Uterus (tissue), 4 donors: ENCODE data around the gene SCNN1B. TPM values are rescaled to one million over a fixed set of nuclear protein-coding genes. Genes with fewer than 3 reads are reported as not detected.
"Not testable (repeated sequence)": the region's sequence is repeated elsewhere in the genome, so short reads cannot be mapped to it uniquely, and the experiment has no call there.

Experiments used
- DNase-seq, 2 donors: peaks; one replicate each; pipeline ENCODE4 v3.0.0-alpha.2; 2019 to 2020
- H3K27ac ChIP-seq, 2 donors: fragments of 200-600 bp; sonication (generic); 1 replicate in 1 of 2; 2 replicates in 1 of 2; pipeline ENCODE4 v1.5.1; 2016 to 2018
- H3K27me3 ChIP-seq, 2 donors: fragments of 200-600 bp; sonication (generic); one replicate each; pipeline ENCODE4 v1.5.1; 2018 to 2019; ENCODE audit warnings: control low read depth in 1 of 2
- H3K36me3 ChIP-seq, 2 donors: fragments of 200-600 bp; sonication (generic); one replicate each; pipeline ENCODE4 v1.5.1; 2019; ENCODE audit warnings: control low read depth in 1 of 2
- H3K4me1 ChIP-seq, 2 donors: fragments of 200-600 bp; sonication (generic); one replicate each; pipeline ENCODE4 v1.5.1; 2018 to 2019; ENCODE audit warnings: control low read depth in 1 of 2
- H3K4me3 ChIP-seq, 2 donors: fragments of 200-600 bp; sonication (generic); 1 replicate in 1 of 2; 2 replicates in 1 of 2; pipeline ENCODE4 v1.5.1; 2018 to 2019; ENCODE audit warnings: mild to moderate bottlenecking in 1 of 2
- H3K9me3 ChIP-seq, 2 donors: fragments of 200-600 bp; sonication (generic); one replicate each; pipeline ENCODE4 v1.5.1; 2019; ENCODE audit warnings: control low read depth in 1 of 2
- CTCF ChIP-seq, 4 experiments: fragments of 200-600 bp in 2 of 4; fragments of 450-650 bp in 2 of 4; sonication (generic) in 2 of 4; IDR thresholded peaks; one replicate each; pipeline ENCODE4 v1.5.1; 2016 to 2019; ENCODE audit warnings: antibody characterized with exemption in 4 of 4, mild to moderate bottlenecking in 2 of 4, moderate library complexity in 1 of 4
- POLR2A ChIP-seq, 2 donors: fragments of 450-650 bp; IDR thresholded peaks; one replicate each; pipeline ENCODE4 v1.6.1; 2016; ENCODE audit warnings: antibody characterized with exemption in 2 of 2, mild to moderate bottlenecking in 1 of 2, moderate library complexity in 1 of 2
- intact Hi-C: fragments of 100-400 bp; cut with DNase I; formaldehyde crosslinking; loops from one replicate; pipeline ENCODE4 v1.15.1; 2023; ENCODE audit warnings: low total_unique reads
- total RNA-seq, 4 donors: library from RNA; depleted of rRNA in 3 of 4; stranded (reverse); fragments of >200 nt in 3 of 4; gene quantifications; one replicate each; pipeline versions ENCODE4 v1.1.0 to v1.2.4, GENCODE V29; 2014 to 2023
- donor health status: DM: yes; HTN: yes; CAD: no.

SCNN1B gene
- total RNA-seq, 4 donors from 2014 or later: 0.14 to 9.6 (median 1.9) TPM

- H3K27ac ChIP-seq: no peak overlapping the region
- H3K9me3 ChIP-seq: no peaks in the 10 kb centered on the region
- H3K4me3 ChIP-seq: no peak overlapping the region
- H3K27me3 ChIP-seq: no peaks in the 10 kb centered on the region
- no peaks in the 10 kb centered on the region for H3K4me1 ChIP-seq
- intact Hi-C loops: no loop called here
- DNase-seq: no peak
- TF ChIP-seq POLR2A (IDR thresholded peaks at IDR 0.05): no peak
- TF ChIP-seq CTCF (IDR thresholded peaks at IDR 0.05): no peak
- no peaks in the 10 kb centered on the region for H3K36me3 ChIP-seq
Observed at GRCh38 chr16:23395732-23396131, 93.6 kb downstream of the SCNN1B start.

- Histone ChIP-seq H3K27ac (no peak overlapping the region), H3K9me3 (no peaks in the 10 kb centered on the region)
- intact Hi-C loops: no loop called here
Observed at GRCh38 chr16:23397464-23397863, 95.4 kb downstream of the SCNN1B start.

GRCh38 chr16:23398987-23399805, 97.1 kb downstream of the SCNN1B start:
- intact Hi-C loops: no loop called here
- H3K27ac ChIP-seq: no peak overlapping the region
- no peak for DNase-seq

More at GRCh38 chr16:23397464-23397863, 95.4 kb downstream of the SCNN1B start:
- Histone ChIP-seq H3K4me3 (no peak overlapping the region), H3K36me3 (no peaks in the 10 kb centered on the region), H3K27me3 (no peaks in the 10 kb centered on the region), H3K4me1 (no peaks in the 10 kb centered on the region)
- no peak for TF ChIP-seq CTCF (IDR thresholded peaks at IDR 0.05)
- TF ChIP-seq POLR2A (IDR thresholded peaks at IDR 0.05): no peak
- DNase-seq: no peak

GRCh38 chr16:23400447-23400846, 98.3 kb downstream of the SCNN1B start:
- intact Hi-C loops, H3K4me3 ChIP-seq, H3K4me1 ChIP-seq, H3K36me3 ChIP-seq, H3K27ac ChIP-seq, DNase-seq, H3K9me3 ChIP-seq, H3K27me3 ChIP-seq: not testable (repeated sequence)

More at GRCh38 chr16:23398987-23399805, 97.1 kb downstream of the SCNN1B start:
- no peaks in the 10 kb centered on the region for H3K36me3 ChIP-seq
- no peaks in the 10 kb centered on the region for H3K4me1 ChIP-seq
- H3K9me3 ChIP-seq: no peaks in the 10 kb centered on the region
- no peaks in the 10 kb centered on the region for H3K27me3 ChIP-seq
- H3K4me3 ChIP-seq: no peak overlapping the region
- TF ChIP-seq POLR2A (IDR thresholded peaks at IDR 0.05) (no peak), CTCF (IDR thresholded peaks at IDR 0.05) (no peak)

GRCh38 chr16:23401139-23401538, 99.0 kb downstream of the SCNN1B start:
- no peak overlapping the region for H3K27ac ChIP-seq
- no peak for TF ChIP-seq POLR2A (IDR thresholded peaks at IDR 0.05)
- TF ChIP-seq CTCF (IDR thresholded peaks at IDR 0.05): no peak
- no peaks in the 10 kb centered on the region for H3K9me3 ChIP-seq
- intact Hi-C loops: no loop called here
- H3K36me3 ChIP-seq: no peaks in the 10 kb centered on the region
- no peak overlapping the region for H3K4me3 ChIP-seq
- no peaks in the 10 kb centered on the region for H3K27me3 ChIP-seq
- no peaks in the 10 kb centered on the region for H3K4me1 ChIP-seq
- no peak for DNase-seq
